COR-L47 (cell line): Measurements from ENCODE around the gene GALC.

Experiments used
- DNase-seq: peaks from one replicate; lab custom pipeline; 2025; lab: John Stamatoyannopoulos, UW

Gene GALC

DNA sequence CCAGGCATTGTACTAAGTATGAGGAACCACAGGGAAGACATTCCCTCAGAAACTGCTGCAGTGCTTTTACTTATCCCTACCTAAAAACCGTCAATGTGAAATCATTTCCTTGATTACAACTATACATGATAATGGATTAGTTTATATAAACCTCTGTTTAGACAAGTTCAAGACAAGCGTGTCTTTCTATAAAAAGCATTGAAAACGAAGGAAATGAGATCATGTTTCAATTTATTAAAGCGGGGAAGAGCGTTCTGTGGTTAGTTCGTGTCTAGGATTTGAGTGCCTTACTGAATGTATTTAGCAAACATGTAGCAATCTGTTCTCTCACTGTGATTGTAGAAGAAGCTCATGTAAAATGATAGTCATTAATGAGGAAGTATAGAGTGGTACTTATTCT is 37.5 kb downstream of the GALC start:
- DNase-seq: no peak

DNA sequence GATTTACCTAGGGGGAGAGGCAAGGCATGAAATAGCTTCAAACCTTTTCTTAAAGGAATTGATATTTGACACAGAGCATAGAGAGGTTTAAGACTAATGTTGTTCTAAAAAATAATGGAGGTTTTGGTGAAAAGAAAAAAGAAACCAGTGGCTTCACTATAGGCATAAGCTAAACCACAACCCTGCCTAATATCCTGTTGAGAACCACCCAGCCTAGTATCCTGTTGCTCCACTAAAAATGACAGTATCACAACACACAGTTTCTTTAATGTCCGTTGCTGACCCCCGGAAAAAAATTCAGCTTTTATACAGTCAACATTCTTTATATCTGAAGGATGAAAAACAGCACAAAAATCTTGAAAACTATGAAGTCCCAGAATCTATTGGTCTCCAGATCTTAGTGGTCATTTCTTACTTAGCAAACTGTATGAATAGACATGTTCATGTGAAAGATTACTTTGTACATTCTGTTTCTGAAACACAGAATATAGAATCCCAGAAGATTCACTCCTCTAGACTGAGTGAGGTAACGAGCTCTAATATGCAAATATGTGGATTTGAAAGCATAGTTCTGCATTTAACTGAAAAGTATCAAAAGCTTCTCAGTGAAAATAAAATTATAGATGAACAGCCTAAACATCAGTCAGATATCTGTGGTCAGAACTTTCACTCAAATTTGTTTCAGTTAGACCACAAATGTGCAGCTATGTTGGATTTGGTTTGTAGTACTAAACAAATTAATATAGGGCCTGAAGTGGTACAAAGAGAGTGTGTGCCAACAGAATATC is 40.5 kb downstream of the GALC start:
- no peak for DNase-seq

DNA sequence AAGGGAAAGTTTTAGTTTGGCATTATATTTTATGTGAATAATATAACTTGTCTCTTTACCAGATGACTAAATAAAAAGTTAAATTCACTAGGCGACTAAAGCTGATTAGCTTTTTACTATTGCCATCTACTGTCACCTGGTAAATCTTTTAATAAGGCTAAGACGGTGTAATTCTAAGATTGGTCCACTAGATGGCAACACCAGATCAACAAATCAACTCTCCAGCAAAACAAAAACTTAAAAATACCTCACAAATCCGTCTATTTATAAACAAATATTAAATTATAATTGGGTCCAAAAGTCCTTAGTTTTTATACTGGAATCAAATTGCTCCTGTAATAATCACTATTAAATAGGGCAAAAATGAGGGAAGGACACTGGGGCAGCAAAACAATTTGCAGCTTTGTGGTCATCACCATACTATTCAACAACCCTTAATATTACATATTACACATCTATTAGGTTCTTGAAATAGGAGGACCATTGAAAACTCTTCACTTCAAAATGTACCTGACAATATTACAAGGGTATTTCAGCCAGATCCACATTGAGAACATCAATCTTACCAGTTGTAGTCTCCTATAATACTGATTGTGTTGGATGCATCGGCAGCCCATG is 47.9 kb downstream of the GALC start:
- peak; percentile 0 for DNase-seq

DNA sequence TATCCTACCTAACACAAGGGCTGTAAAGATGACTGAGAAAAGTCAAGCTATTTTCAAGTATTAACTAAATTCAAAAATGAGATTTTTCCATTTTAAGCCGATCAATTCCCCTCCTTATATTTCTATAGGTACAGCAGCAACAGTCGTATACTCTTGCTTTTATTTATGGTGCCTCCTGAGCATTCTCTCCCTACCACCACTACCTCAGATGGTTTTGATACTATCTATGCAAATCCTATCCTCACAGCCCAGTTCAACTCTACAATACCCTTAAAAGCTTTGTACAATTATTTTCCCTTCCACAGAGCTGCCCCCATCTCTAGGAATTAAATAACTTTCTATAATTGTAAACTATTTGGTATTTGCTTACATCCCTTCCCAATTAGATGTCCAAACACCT is 52.1 kb downstream of the GALC start:
- DNase-seq: no peak

DNA sequence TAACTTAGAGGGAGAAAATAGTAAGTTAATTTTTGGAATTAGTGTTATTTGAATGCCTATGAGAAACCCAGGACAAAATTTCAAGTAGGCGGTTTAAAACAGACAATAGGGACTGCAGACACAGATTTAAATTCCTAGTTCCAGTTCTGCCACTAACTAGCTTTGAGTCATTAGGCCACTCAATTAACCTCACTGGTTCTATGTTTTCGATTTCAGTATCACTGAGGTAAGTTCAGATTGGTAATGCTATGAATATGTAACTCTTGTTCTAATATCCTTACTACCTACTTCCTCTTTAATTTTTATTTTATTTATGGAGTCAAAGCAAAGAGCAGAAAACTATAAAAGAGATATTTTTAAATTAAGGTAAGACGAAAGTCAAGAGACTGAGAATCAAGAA is 52.6 kb downstream of the GALC start:
- no peak for DNase-seq

DNA sequence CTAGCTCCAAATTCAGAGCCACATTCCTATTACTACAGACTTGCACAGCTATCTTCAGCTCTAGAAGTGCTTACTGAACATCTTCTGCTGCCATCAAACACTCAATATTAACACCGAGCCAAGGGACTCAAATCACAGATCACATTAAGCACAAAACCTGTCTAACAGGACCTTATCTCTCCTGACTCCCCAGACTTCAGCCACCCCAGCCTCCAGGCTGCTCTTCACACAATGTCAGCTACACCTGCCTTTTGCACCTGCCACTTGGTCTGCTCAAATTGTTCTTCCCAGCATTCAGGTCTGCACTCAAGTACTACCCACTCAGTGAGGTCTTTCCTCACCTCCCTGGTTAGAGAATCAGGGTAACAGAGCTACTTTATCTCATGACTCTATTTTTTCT is 57.1 kb downstream of the GALC start:
- peak; percentile 4 for DNase-seq

DNA sequence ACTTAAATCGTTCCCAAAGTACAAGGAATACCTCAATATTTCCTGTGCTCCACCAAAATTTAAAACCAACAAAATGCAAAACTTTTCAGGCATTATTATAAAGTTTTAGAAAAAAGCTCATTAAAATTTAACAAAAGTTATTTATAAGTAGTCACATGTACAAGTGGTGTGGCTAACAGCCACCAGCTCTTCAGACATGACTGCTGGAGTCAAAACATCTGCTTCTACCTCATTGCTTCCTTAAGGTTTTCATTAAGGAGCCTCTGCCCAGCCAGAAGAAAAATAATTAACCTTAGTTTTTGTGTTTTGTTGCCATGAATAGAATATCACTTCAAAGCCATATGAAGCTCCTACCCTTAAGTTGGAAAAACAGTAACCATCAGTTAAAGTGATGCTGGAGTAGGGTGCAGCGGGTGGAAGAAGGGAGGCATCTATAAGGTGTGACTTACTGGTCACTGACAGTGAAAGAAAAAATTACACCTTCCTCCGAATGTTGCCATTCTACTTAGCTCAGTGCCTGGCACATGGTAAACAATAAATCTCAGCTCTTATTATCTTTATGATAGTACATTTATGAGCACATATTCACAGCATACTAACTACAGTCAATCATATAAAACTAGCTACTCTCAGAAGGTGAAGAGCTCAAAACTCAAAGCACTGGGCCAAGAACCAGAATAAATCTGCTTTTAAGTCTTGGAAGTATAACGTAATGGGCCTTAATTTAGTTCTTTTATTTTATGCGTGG is 57.7 kb downstream of the GALC start:
- DNase-seq: no peak

DNA sequence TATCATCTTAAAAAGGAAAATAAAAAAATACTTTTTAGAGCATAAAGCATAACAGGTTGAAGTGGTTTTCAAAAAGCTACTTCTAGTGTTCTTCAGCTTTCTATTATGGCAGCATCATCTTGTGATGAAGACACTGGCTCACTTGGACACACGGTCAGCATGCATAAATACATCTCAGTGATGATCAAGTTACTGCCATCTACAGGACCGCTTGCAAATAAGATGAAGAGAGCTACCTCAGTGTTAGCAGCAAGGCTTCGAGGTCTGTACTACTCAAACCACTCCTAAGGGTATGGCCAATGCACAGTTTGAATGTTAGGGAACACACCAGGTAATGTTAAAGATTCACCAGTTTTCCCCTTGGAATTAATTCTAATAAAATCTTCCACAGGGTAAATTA is 58.8 kb downstream of the GALC start:
- DNase-seq: no peak

DNA sequence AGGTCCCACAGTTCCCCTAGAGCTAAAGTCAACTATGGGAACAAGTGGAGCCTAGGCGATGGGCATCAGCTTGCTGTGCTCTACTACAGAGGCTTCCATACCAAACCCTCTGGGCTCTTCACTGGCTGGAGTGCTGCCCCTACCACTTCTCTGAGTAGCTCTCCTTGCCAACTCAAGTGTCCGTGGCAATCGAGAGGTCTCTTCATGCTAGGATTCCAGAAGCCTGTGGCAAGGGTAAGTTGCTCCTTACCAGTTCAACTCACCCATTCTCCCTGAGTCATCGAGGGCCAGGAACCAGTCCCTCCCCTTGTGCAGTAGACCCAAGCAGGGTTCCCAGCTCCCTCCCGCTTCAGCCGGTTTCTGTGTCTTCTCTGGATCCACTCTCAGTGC is 76.1 kb downstream of the GALC start:
- no peak for DNase-seq

DNA sequence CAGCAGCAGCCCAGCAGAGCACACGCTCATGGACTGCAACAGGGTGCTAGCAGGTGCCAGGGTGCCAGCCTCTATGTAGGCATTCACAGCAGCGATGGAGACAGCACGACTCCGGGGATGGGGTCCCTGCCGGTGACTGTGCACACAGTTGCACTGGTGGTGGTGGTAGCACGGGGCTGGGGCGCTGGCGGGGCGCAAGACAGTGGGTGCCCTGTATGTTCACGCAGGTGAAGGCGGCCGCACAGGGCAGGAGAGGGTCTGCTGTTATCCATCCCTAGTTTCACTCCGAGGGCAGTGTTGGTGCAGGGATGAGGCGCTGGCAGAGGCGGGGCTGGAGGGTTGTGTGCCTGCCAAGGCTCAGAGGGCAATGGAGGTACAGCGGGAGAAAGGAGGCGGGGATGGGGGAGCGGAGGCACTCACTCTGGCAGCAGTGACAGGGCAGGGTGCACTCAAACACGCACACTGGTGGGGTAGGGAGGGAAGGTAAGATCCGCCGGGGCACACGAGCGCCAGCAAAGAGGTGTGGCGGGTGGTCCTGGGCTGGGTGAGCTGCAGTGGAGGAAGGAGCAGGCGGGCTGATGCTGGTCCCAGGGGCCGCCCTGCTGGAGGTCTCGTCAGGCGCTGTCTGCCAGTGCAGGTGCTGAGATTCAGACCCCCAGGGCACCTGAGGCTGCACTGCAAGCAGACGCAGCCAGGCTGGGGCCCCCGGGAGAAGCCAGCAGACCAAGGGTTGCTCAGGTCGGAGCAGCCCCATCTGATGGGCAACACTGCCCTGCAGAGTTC is 76.7 kb downstream of the GALC start:
- DNase-seq: no peak

DNA sequence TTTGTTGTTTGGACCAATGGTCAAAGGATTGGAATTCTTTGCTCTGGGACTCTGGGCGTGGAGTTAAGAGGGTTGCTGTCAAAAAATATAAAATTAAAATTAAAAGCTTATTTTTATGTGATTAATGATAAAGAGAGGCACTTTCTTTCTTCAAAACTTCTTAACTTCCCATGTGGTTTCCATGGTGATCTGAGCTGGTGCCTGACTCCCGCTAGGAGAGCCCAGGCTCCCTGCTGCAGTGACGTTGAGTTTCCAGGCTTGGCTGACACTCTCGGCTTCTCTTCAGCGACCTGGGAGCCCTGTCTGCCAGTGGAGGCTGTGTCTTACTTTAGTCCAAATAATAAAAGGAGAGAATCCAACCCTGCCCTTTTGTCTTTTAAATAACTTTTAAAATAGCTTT is 84.4 kb downstream of the GALC start:
- no peak for DNase-seq

DNA sequence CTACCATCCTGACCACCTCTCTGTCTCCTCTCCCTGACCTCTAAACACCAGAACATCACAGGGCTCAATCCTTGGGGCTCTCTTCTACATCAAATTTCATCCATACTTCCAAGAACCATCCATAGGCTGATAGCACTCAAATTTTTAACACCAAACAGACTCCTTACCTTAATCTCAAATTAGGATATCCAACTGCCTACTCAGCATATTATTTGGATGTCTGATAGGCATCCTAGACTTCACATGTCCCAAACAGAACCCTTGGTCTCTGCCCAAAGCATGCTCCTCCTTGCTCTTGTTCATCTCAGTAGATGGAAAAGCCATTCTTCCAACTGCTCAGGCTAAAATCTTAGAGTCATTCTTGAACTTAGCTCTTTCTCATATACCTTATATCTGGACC is 91.3 kb downstream of the GALC start:
- no peak for DNase-seq

DNA sequence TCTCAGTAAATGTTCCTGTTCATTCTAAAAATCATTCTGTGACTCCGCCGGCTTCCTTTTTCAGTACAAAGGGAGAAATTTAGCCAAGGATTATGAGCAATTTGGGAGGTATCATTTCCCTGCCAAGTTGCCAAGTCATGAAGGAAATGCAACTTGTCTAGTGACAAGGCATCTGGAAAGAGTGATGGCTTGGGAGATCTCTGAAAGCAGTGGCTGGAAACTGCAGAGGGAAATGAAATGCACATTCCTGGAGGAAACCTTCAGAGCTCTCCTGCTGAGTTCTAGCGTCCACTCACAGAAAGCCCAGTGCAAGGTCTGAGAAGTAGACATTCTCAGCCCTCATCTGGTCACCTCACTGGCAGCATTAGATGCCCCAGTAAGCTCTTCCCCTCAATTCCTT is 91.7 kb downstream of the GALC start:
- no peak for DNase-seq

DNA sequence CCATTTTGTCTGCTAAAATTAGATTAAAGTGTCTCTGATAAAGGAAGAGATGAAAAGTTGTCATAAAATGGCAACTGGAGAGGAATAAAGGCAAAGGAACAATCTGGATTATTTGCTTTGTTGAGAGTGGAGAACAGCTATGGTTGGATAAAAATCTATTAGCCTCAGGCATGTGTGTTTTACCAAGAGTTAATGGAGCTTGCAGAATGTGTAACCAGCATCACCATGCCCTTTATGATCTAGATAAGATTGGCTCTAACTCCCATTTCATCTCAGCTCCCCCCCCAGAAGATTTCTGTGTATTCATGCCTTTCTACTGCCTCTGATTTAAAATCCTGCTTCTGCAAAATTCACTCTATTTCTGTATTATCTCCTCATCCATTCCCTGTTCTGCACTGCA is 93.8 kb downstream of the GALC start:
- no peak for DNase-seq

DNA sequence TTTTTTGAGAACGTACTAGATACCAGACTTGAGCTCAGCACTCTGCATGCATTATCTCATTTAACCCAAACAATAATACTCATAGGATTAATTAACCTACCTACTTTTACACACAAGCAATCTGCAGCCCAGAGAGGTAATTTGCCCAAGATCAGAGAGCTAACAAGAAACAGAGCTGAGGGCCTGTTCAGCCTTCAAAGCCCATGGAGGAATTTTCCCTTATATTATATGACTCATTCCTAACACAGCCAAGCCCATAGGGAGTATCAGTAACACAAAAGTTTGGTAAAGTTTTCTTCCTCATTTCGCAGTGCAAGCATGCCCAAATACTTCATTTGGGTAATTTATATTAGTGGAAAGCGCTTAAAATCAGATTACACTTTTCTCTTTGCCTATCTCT is 94.7 kb downstream of the GALC start:
- no peak for DNase-seq

DNA sequence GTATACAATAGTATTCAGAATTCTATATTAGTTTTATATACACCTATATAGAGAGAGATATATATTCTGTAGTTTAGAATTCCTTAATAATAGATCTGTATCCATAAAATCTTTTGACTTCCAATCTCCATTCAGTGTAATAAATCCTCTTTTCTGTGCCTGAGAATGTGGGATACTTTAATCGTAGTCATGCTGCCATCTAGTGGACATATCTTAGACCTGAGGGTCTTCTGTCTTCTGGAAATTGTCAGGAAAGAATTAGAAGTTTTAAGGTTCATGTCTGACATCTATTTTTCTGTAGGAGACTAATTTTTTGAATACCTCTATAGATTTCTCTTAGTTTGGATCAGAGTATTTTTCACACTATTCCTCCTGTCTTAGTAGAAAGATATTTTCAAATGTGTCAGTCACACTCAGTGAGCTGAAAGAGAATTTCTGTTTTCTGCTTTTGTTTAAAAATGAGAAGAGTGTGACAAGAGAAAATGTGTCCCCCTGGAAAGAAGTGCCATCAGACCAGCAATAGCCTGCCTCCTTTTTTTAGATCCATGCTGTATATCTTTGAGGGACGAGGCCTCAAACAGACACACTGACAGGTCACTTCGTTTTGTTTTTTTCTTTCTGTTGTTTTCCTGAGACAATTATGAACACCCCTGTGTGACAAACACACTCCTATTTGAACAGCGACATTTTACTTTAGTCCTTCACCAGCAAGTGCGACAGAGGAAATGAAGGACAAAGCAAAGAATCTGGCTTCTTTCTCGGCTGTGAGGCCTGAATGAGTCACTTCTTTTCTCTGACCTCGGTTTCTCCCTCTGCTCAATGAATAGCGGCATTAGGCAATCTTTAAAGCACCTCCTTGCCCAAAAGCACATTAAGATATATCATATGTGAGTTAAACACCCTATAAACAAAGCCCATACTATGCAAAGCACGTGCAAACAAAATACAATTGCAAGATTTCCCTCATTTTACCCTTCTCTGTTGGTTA is 96.3 kb downstream of the GALC start:
- DNase-seq: peak; percentile 39

DNA sequence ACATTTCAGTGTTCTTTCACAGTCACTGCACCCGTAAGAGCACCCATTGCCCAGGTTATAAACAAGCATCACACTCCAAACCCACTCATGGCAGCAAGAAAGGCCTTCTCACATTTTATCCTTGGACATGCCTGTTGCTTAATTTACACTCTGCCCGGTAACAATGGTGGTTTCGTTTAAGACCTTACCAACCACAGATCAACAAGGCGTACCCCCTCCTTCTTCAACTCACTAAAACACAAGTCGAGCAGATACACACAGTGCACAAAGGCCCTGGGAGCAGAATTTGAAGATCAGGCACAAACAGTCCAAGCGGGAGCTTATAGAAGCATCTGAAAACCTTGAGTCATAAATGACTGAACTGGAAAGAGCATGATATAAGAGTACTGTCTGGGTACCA is 98.1 kb downstream of the GALC start:
- no peak for DNase-seq

DNA sequence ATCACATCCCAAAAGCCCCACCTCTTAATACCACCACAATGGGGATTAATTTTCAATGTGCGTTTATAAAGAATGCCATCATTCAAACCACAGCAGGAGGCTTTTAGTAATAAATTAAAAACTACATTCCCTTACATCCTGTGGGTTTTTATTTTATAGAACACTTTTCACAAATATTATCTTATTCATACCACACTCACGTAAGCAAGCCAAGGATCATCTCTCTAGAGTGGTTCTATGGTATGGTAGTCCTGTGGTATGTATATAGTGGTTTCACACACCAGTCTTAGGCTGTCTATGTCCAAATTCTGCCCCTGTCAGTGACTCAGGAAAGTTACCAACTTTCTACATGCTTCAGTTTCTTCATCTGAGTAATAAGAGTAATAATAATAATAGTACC is 100.2 kb downstream of the GALC start:
- no peak for DNase-seq

DNA sequence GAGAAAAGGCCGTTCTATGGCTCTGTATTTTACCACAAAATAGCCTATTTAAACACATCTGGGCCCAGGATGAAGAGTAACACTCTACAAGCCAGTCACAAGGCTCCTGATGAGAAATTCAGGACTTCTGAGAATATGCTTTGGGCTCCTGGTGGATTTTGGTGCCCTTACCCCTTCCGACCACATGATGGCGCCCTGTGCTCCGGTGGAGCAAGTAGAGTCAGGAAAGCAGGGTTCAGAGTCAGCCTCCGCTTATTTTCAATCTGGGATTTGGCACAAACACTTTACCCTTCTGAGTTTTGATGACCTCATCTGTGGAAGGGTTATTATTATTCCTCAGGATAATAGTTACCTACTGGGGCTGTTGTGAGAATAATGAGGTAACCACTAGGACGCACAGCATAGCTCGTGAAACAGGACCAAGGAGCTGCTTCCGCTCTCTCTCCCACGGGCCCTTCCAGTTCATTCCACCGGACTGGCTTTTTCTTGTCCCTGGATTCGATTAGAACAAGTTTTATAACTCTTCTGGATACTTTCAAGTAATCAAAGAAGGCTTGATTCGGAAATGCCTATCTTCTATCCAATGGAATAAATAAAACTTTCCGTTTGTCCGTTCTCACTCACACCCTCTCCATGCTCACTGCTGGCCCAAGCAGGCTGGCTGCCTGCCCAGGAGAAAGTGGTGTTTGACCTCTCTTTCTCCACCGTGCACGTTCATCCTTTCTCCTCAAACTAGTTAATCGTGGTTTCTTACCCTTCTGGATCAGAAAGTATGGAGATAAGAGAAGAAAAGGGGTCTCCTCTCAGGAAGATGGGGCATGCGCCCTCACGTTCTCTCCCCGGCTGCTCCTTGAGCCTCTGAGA is 104.6 kb downstream of the GALC start:
- no peak for DNase-seq

DNA sequence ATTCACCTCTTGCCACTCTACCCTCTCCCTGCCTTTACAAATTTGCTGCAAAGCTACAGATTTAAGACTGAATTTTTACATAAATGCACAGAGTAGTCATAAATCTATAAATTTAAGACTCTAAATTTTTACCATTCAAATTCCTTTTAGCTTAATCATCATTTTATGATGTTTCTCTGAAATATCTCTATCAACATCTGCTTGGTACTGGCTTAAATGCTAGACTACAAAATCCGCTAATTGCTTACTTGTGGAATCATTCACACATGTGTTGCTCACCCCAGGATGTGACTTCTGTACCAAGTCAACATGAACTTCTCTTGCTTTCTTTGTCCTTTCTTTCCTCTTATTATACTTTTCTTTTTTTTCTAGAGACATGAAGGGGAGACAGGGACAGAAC is 109.2 kb downstream of the GALC start:
- no peak for DNase-seq
